DOHH2 (cell line): ENCODE results near the gene ALG1L2.
"Not testable (repeated sequence)": the region's sequence is repeated elsewhere in the genome, so short reads cannot be mapped to it uniquely, and the experiment has no call there.

ENCODE experiments used
- H3F3A ChIP-seq: fragments of 200-600 bp; sonication (generic), shearing (Covaris generic); 2 replicates; pipeline ENCODE4 v1.6.0; 2016; ENCODE audit warnings: antibody characterized with exemption, mild to moderate bottlenecking; ENCODE audit not compliant: control insufficient read depth, insufficient read depth
- H3K27ac ChIP-seq: fragments of 200-600 bp; sonication (generic); 2 replicates; pipeline ENCODE4 v1.5.1; 2014; ENCODE audit warnings: low read depth, mild to moderate bottlenecking, low read length, moderate library complexity
- H3K27me3 ChIP-seq: fragments of 200-600 bp; sonication (generic); 2 replicates; pipeline ENCODE4 v1.6.1; 2014; ENCODE audit warnings: mild to moderate bottlenecking, low read length, mixed read lengths; ENCODE audit not compliant: control insufficient read depth
- H3K36me3 ChIP-seq: fragments of 200-600 bp; sonication (generic); 2 replicates; pipeline ENCODE4 v1.6.1; 2014; ENCODE audit warnings: mild to moderate bottlenecking, low read length, moderate library complexity, mixed read lengths; ENCODE audit not compliant: control insufficient read depth
- H3K4me1 ChIP-seq: fragments of 200-600 bp; sonication (generic); 2 replicates; pipeline ENCODE4 v1.6.1; 2014; ENCODE audit warnings: mild to moderate bottlenecking, low read length, mixed read lengths; ENCODE audit not compliant: control insufficient read depth
- H3K4me2 ChIP-seq: fragments of 200-600 bp; sonication (generic); 2 replicates; pipeline ENCODE4 v1.6.0; 2014; ENCODE audit warnings: mild to moderate bottlenecking, low read length, moderate library complexity
- H3K4me3 ChIP-seq: fragments of 200-600 bp; sonication (generic); 2 replicates; pipeline ENCODE4 v1.5.1; 2014; ENCODE audit warnings: mild to moderate bottlenecking, low read length, mixed read lengths
- H3K79me2 ChIP-seq: fragments of 200-600 bp; sonication (generic); 2 replicates; pipeline ENCODE4 v1.6.1; 2014; ENCODE audit warnings: mild to moderate bottlenecking, low read length, mixed read lengths; ENCODE audit not compliant: control insufficient read depth
- H3K9me2 ChIP-seq: fragments of 200-600 bp; sonication (generic); replicated peaks from 2 replicates; pipeline ENCODE4 v1.6.1; 2014; ENCODE audit warnings: mild to moderate bottlenecking, low read length, mixed read lengths; ENCODE audit not compliant: control insufficient read depth
- H3K9me3 ChIP-seq: fragments of 200-600 bp; sonication (generic); 2 replicates; pipeline ENCODE4 v1.6.1; 2014; ENCODE audit warnings: antibody characterized with exemption, low read length, mixed read lengths; ENCODE audit not compliant: control insufficient read depth, insufficient read depth
- H4K20me1 ChIP-seq: fragments of 200-600 bp; sonication (generic); 2 replicates; pipeline ENCODE4 v1.6.0; 2014; ENCODE audit warnings: low read depth, mild to moderate bottlenecking, antibody characterized with exemption, low read length, moderate library complexity; ENCODE audit not compliant: control insufficient read depth, insufficient read depth
- EZH2phosphoT487 ChIP-seq: fragments of 200-600 bp; sonication (generic); IDR thresholded peaks from 2 replicates; pipeline ENCODE4 v1.6.1; 2017; ENCODE audit warnings: borderline replicate concordance, mild to moderate bottlenecking, antibody characterized with exemption, low read length, moderate library complexity, mixed read lengths
- TF ChIP-seq, protein P1 (sequence below): fragments of 200-600 bp; sonication (generic); IDR thresholded peaks from one replicate; pipeline ENCODE4 v1.5.1; 2014; ENCODE audit warnings: antibody characterized with exemption, mild to moderate bottlenecking, low read depth, low read length; ENCODE audit not compliant: poor library complexity, severe bottlenecking

Gene ALG1L2

DNA sequence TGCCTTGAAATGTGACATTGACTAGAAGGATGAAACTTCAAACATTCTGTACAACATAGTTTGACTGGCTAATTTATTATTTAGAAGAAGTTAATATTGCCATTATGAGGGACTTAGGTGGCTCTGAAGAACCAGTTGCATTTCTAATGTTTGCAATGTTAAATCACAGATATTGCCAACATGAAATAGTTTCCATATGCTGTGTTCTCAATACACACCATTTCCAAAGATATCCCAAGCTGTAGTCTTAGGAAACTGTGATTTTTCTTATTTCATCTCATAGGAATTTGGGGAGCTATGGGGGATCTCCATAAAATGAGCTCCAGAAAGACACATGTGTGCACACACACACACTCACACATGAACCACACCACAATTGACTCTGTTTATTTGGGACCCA lies 36.3 kb downstream of the ALG1L2 start:
- no peak overlapping the region for H3K4me3 ChIP-seq
- no peak overlapping the region for H3K4me2 ChIP-seq
- H3K9me3 ChIP-seq: no peaks in the 10 kb centered on the region
- H3K27me3 ChIP-seq: no peaks in the 10 kb centered on the region
- no peaks in the 10 kb centered on the region for H4K20me1 ChIP-seq
- H3K4me1 ChIP-seq: no peaks in the 10 kb centered on the region
- H3K27ac ChIP-seq: no peak overlapping the region
- H3K36me3 ChIP-seq: no peaks in the 10 kb centered on the region
- no peaks in the 10 kb centered on the region for H3K9me2 ChIP-seq
- H3K79me2 ChIP-seq: no peaks in the 10 kb centered on the region
- no peaks in the 10 kb centered on the region for H3F3A ChIP-seq
- no peak for TF ChIP-seq EZH2phosphoT487
- TF ChIP-seq, protein P1, sequence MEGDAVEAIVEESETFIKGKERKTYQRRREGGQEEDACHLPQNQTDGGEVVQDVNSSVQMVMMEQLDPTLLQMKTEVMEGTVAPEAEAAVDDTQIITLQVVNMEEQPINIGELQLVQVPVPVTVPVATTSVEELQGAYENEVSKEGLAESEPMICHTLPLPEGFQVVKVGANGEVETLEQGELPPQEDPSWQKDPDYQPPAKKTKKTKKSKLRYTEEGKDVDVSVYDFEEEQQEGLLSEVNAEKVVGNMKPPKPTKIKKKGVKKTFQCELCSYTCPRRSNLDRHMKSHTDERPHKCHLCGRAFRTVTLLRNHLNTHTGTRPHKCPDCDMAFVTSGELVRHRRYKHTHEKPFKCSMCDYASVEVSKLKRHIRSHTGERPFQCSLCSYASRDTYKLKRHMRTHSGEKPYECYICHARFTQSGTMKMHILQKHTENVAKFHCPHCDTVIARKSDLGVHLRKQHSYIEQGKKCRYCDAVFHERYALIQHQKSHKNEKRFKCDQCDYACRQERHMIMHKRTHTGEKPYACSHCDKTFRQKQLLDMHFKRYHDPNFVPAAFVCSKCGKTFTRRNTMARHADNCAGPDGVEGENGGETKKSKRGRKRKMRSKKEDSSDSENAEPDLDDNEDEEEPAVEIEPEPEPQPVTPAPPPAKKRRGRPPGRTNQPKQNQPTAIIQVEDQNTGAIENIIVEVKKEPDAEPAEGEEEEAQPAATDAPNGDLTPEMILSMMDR: no peak

DNA sequence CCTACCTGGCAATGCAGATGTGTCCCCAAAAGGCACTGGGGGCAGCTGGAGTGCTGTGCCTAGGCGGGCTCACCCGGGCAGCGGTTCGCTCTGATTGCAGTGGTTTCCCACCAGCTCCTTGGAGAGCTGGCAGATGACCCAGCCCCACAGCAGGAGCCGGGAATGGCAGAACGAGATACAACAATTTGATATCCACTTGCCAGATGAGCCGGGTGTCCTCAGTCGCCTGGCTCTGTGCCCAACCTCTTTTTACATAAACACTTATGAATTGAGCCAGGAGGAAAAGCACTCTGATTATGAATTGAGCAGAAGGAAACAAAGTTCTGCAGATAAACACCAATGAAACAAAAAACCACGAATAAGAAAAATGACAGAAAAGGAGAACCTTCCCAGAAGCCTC lies 38.2 kb downstream of the ALG1L2 start:
- not testable (repeated sequence) for H3F3A ChIP-seq, H3K9me3 ChIP-seq, H3K27me3 ChIP-seq, H3K4me1 ChIP-seq, H3K79me2 ChIP-seq, H3K4me3 ChIP-seq, H3K9me2 ChIP-seq, H4K20me1 ChIP-seq, H3K36me3 ChIP-seq, H3K27ac ChIP-seq, H3K4me2 ChIP-seq

DNA sequence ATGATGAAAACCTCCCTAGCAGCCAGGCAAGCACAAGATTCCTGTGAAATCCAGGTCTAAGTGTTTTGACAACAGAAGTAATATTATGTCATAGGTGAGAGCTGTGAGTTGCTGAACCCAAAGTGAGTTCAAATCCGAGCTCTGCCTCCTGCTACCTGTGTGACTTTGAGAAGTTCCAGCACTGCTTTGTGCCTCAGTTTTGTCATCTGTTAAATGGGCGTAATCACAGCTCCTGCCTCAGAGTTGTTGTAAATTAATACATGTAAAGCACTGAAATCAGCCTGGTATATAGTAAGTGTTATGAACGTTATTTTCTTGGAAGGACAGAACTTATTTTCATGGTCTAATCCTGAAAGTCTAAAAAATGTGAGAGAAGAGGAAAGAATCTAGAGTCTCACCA lies 38.7 kb downstream of the ALG1L2 start:
- H3K79me2 ChIP-seq, H3K36me3 ChIP-seq, H3K27ac ChIP-seq, H3K9me2 ChIP-seq, H4K20me1 ChIP-seq, H3F3A ChIP-seq, H3K4me2 ChIP-seq, H3K4me1 ChIP-seq, H3K9me3 ChIP-seq, H3K27me3 ChIP-seq, H3K4me3 ChIP-seq: not testable (repeated sequence)

DNA sequence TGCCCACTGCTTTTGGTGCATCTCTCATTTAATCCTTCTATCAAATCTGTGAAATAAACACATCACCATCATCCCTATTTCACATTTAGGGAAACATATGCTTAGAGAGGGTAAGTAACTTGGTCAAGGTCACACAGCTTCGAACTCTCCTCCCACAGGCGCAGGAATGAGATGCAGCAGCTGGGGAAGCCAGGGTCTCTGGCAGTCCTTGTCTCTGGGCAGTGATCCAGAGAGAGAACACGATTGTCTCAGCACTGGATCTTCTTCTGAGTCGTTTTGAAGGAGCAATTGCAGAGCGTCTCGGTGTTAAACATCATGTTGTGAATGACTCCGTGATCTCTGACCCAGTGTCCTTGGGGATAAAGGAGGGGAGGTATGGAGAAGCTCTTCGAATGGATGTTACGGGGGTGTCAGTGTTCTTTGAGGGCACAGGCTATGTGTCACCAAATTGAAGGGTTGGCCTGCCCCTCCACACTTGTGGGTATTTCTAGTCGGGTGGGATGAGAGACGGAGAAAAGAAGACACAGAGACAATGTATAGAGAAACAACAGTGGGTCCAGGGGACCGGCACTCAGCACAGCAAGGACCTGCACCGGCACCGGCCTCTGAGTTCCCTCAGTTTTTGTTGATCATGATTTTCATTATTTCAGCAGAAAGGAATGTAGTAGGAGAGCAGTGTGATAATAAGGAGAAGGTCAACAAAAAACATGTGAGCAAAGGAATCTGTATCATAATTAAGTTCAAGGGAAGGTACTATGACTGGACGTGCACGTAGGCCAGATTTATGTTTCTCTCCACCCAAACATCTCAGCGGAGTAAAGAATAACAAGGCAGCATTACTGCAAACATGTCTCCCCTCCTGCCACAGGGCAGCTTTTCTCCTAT lies 41.5 kb downstream of the ALG1L2 start:
- not testable (repeated sequence) for H3K79me2 ChIP-seq, H3K27ac ChIP-seq, H3K9me2 ChIP-seq, H3K36me3 ChIP-seq, H4K20me1 ChIP-seq, H3K4me3 ChIP-seq, H3K4me1 ChIP-seq, H3F3A ChIP-seq, H3K4me2 ChIP-seq, H3K27me3 ChIP-seq, H3K9me3 ChIP-seq

DNA sequence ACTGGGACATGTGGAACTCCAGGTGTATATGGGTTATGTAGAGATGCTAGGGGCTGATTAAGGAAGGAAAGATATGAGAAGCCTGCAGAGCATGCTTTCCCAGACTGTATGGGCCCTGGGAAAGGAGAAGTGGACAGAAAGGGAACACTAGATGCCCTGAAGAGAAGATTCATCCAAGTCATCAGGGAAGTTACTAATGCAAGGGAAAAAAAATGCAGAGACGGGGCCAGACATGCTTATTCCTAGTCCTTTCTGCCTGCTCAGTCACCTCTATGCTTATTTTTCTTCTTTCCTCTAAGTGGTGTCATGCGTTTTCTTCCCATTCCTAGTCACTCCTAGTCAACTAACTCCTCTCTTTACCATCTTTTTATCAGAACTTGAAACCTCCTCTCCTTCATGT lies 43.8 kb downstream of the ALG1L2 start:
- H3K9me2 ChIP-seq, H3K9me3 ChIP-seq, H3K79me2 ChIP-seq, H3K27ac ChIP-seq, H3K27me3 ChIP-seq, H3K4me3 ChIP-seq, H3F3A ChIP-seq, H3K4me2 ChIP-seq, H3K36me3 ChIP-seq, H4K20me1 ChIP-seq, H3K4me1 ChIP-seq: not testable (repeated sequence)

DNA sequence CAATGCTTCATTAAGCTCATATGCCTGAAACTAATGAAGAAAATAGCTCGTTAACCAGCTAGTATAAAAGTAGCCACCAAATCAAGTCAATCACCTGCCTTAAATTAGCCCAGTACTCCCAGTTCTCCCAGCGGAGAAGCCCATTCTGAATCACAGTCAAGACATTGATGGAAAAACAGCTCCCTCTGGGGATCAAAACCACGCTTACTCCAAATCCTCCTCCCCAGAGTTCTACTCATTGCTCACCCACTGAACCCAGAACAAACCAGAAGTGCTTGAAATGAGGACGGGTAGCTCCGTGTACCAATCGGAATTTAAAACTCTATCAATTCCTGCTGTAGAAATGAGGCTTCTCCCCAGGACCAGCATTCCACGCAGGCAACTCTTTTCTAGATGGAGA lies 54.7 kb downstream of the ALG1L2 start:
- H3K4me1 ChIP-seq, H3K27me3 ChIP-seq, H3K27ac ChIP-seq, H3F3A ChIP-seq, H4K20me1 ChIP-seq, H3K4me2 ChIP-seq, H3K9me3 ChIP-seq, H3K4me3 ChIP-seq, H3K36me3 ChIP-seq, H3K9me2 ChIP-seq, H3K79me2 ChIP-seq: not testable (repeated sequence)

DNA sequence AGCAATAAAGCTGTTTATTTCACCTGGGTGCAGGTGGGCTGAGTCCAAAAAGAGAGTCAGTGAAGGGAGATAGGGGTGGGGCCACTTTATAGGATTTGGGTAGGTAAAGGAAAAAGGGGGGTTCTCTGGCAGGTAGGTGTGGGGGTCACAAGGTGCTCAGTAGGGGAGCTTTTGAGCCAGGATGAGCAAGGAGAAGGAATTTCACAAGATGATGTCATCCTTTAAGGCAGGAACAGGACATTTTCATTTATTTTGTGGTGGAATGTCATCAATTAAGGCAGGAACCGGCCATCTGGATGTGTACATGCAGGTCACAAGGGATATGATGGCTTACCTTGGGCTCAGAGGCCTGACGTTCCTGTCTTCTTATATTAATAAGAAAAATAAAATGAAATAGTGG lies 56.1 kb downstream of the ALG1L2 start:
- not testable (repeated sequence) for H3K9me2 ChIP-seq, H3K79me2 ChIP-seq, H3K27ac ChIP-seq, H3F3A ChIP-seq, H3K27me3 ChIP-seq, H3K4me2 ChIP-seq, H3K9me3 ChIP-seq, H3K4me1 ChIP-seq, H3K36me3 ChIP-seq, H4K20me1 ChIP-seq, H3K4me3 ChIP-seq
